GM12878 (cell line): Measurements from ENCODE around the gene KRT28. TPM values are rescaled to one million over a fixed set of nuclear protein-coding genes. Genes with fewer than 3 reads are reported as not detected.

Experiments used
- ATAC-seq: fragments of 200-7000 bp; cut with Tn5 transposase; 3 replicates; pipeline ENCODE4 v1.9.1; 2020; ENCODE audit warnings: mild to moderate bottlenecking, moderate library complexity
- BruUV-seq: library from RNA; stranded (reverse); fragments of 400-500 nt; replicated peaks from 2 replicates; lab custom pipeline; 2021; lab: Mats Ljungman, UMichigan
- CTCF ChIA-PET: fragments of 300-600 bp; sonication (Branson Sonifier 250); formaldehyde crosslinking; extraction: SDS; loops from one replicate; lab custom pipeline; 2021; ENCODE audit warnings: inconsistent platforms; lab: Yijun Ruan, JAX
- POLR2A ChIA-PET: fragments of 350-600 bp; formaldehyde crosslinking; extraction: SDS; loops from one replicate; lab custom pipeline; 2021; ENCODE audit warnings: inconsistent platforms; lab: Charles Lee
- RAD21 ChIA-PET: fragments of 300-600 bp; sonication (Branson Sonifier 250); formaldehyde crosslinking; loops from one replicate; lab custom pipeline; 2023; ENCODE audit warnings: antibody characterized with exemption; ENCODE audit not compliant: unreplicated experiment; lab: Charles Lee
- SMC1A ChIA-PET: fragments of 300-600 bp; sonication (Branson Sonifier 250); formaldehyde crosslinking; loops from one replicate; lab custom pipeline; 2023; ENCODE audit not compliant: unreplicated experiment, uncharacterized antibody; lab: Charles Lee
- DNase-seq: peaks from one replicate; pipeline ENCODE4 v3.0.0-alpha.2; 2011; ENCODE audit warnings: low read depth, low spot score
- FAIRE-seq: peaks from 3 replicates; lab custom pipeline; 2011; peaks lifted over from hg19 to GRCh38; lab: Jason Lieb, UNC
- H2AFZ ChIP-seq: 2 replicates; pipeline ENCODE4 v1.6.0; 2011; ENCODE audit warnings: low read depth, low read length, control low read depth; ENCODE audit not compliant: control insufficient read depth
- H3K27ac ChIP-seq: 2 replicates; pipeline ENCODE4 v1.5.1; 2011; ENCODE audit warnings: control low read depth; ENCODE audit not compliant: control insufficient read depth, insufficient read depth
- H3K27me3 ChIP-seq, 2 experiments: replicated peaks in 1 of 2; 2 replicates each; pipeline versions ENCODE4 v1.6.0 to v1.6.1; 2011; ENCODE audit warnings: low read length in 1 of 2; ENCODE audit not compliant: control insufficient read depth in 2 of 2, insufficient read depth in 2 of 2
- H3K36me3 ChIP-seq, 2 experiments: 2 replicates each; pipeline ENCODE4 v1.5.1; 2011; ENCODE audit warnings: low read length in 1 of 2; ENCODE audit not compliant: control insufficient read depth in 2 of 2, insufficient read depth in 2 of 2
- H3K4me1 ChIP-seq: 2 replicates; pipeline ENCODE4 v1.6.1; 2011; ENCODE audit warnings: mild to moderate bottlenecking, low read length, moderate library complexity, mixed read lengths; ENCODE audit not compliant: control insufficient read depth, insufficient read depth
- H3K4me2 ChIP-seq: 2 replicates; pipeline ENCODE4 v1.6.0; 2011; ENCODE audit warnings: control low read depth; ENCODE audit not compliant: control insufficient read depth, insufficient read depth
- H3K4me3 ChIP-seq: fragments of 200-600 bp; sonication (generic); 2 replicates; pipeline ENCODE4 v1.5.1; 2016
- H3K79me2 ChIP-seq: 2 replicates; pipeline ENCODE4 v1.6.0; 2011; ENCODE audit warnings: low read length; ENCODE audit not compliant: control insufficient read depth, insufficient read depth
- H3K9ac ChIP-seq: 2 replicates; pipeline ENCODE4 v1.8.0; 2011; ENCODE audit warnings: low read length, control low read depth, mixed read lengths; ENCODE audit not compliant: control insufficient read depth, insufficient read depth
- H3K9me3 ChIP-seq: replicated peaks from 3 replicates; pipeline ENCODE4 v1.5.1; 2011; ENCODE audit warnings: mild to moderate bottlenecking, low read length; ENCODE audit not compliant: control insufficient read depth, insufficient read depth
- H4K20me1 ChIP-seq: 2 replicates; pipeline ENCODE4 v1.6.0; 2011; ENCODE audit not compliant: control insufficient read depth, insufficient read depth
- CTCF ChIP-seq, 3 experiments: IDR thresholded peaks in 2 of 3; conservative IDR thresholded peaks in 1 of 3; 2 replicates each; pipeline ENCODE4 v1.5.1; 2011; ENCODE audit warnings: low read depth in 3 of 3, low read length in 3 of 3, mild to moderate bottlenecking in 3 of 3, control low read depth in 2 of 3, moderate library complexity in 2 of 3, inconsistent platforms in 1 of 3, mixed read lengths in 1 of 3; ENCODE audit not compliant: control insufficient read depth in 2 of 3, insufficient read depth in 1 of 3; ENCODE audit errors: extremely low read depth in 1 of 3
- IRF5 ChIP-seq: fragments of 450-650 bp; IDR thresholded peaks from 2 replicates; pipeline ENCODE4 v1.6.1; 2017; ENCODE audit warnings: borderline replicate concordance
- REST ChIP-seq: IDR thresholded peaks from 2 replicates; pipeline ENCODE4 v1.6.1; 2012; ENCODE audit warnings: mild to moderate bottlenecking, low read depth, low read length
- WGBS: methylation state at CpG from one replicate; pipeline ENCODE4 v1.1.6; 2016; ENCODE audit warnings: low lambda C conversion rate; ENCODE audit not compliant: insufficient replicate concordance, insufficient coverage; ENCODE audit errors: missing lambda C conversion rate; 5-methylcytosine and 5-hydroxymethylcytosine counted together
- in situ Hi-C: fragments of 300-500 bp; cut with MboI; formaldehyde crosslinking; loops from 9 replicates; pipeline ENCODE4 v1.14.3; 2018; ENCODE audit warnings: mixed read lengths
- intact Hi-C: fragments of 100-400 bp; cut with micrococcal nuclease; formaldehyde crosslinking; loops from one replicate; pipeline ENCODE4 v1.14.2; 2022; ENCODE audit not compliant: unreplicated experiment
- polyA plus RNA-seq, 11 experiments: library from polyadenylated mRNA; depleted of rRNA in 4 of 11; unstranded in 6 of 11; stranded (reverse) in 5 of 11; fragments of >200 nt; fragmentation: Nextera tagmentation in 4 of 11; fragmentation: Illumina TruSeq in 1 of 11; extraction: Ambion mirVana in 4 of 11; extraction: Trizol in 1 of 11; gene quantifications; 1 replicate in 1 of 11; 2 replicates in 10 of 11; pipeline versions ENCODE4 v1.2.1 to v1.2.3, GENCODE V29; 2011 to 2016; ENCODE audit warnings: inconsistent platforms in 2 of 11, missing spikeins in 2 of 11, low read depth in 1 of 11
- total RNA-seq, 4 experiments: library from RNA; depleted of rRNA in 3 of 4; stranded (reverse); fragments of >200 nt in 3 of 4; fragmentation: Illumina TruSeq in 1 of 4; extraction: Trizol in 1 of 4; gene quantifications; 2 replicates each; pipeline versions ENCODE4 v1.2.1 to v1.2.3, GENCODE V29; 2013 to 2021

Gene KRT28
- total and polyA plus RNA-seq, 10 of the 15 experiments (the other 5 are each of a cell fraction or from before 2014, with no cell fraction given) = not detected

GRCh38 chr17:40775945-40776344, 23.8 kb downstream of the KRT28 start:
- H3K9ac ChIP-seq = no peak overlapping the region
- FAIRE-seq (no peak), DNase-seq (no peak), ATAC-seq (no peak)
- no peaks in the 10 kb centered on the region for H3K36me3 ChIP-seq
- in situ Hi-C loops (no loop called here), intact Hi-C loops (loop anchor here (5.0 kb wide), 1 partner anchor 99 kb away; no protein-coding TSS in a partner anchor)
- no peak overlapping the region for H3K4me2 ChIP-seq
- WGBS = 30% methylated on average over 4 of the region's 4 CpGs
- SMC1A ChIA-PET = no interaction called here
- H3K79me2 ChIP-seq = no peaks in the 10 kb centered on the region
- H3K4me1 ChIP-seq = no peaks in the 10 kb centered on the region
- no peaks in the 10 kb centered on the region for H4K20me1 ChIP-seq
- BruUV-seq = no TSS peak
- no peak overlapping the region for H3K27ac ChIP-seq
- CTCF ChIA-PET = no interaction called here
- RAD21 ChIA-PET = no interaction called here
- no peaks in the 10 kb centered on the region for H3K9me3 ChIP-seq
- POLR2A ChIA-PET = no interaction called here
- TF ChIP-seq REST (no peak), IRF5 (no peak), CTCF (IDR thresholded peaks at IDR 0.05 in 2 of 3, conservative IDR thresholded peaks at IDR 0.05 in 1 of 3; ENCODE audit: control insufficient read depth in 2 of 3, extremely low read depth in 1 of 3, insufficient read depth in 1 of 3, low read depth in 3 of 3, low read length in 3 of 3) (no peak)
- TF ChIP-seq, all 136 proteins: peak for 0
- Histone ChIP-seq H2AFZ (no peak overlapping the region), H3K27me3 (peaks cover 0 to 6% of the 10 kb centered on the region in 2 experiments; a peak in 2 of 4 replicates), H3K4me3 (no peak overlapping the region)
